BJ (cell line): ENCODE measurements around the gene LRP5. TPM values are rescaled to one million over a fixed set of nuclear protein-coding genes. Genes with fewer than 3 reads are reported as not detected.

Experiments used
- CTCF ChIA-PET: fragments of 350-600 bp; formaldehyde crosslinking; extraction: SDS; loops from one replicate; lab custom pipeline; 2021; ENCODE audit warnings: antibody characterized with exemption, inconsistent platforms; lab: Yijun Ruan, JAX
- POLR2A ChIA-PET: fragments of 300-600 bp; sonication (Branson Sonifier 250); formaldehyde crosslinking; extraction: SDS; loops from one replicate; lab custom pipeline; 2021; ENCODE audit warnings: antibody characterized with exemption; lab: Charles Lee
- DNase-seq: peaks from one replicate; pipeline ENCODE4 v3.0.0-alpha.2; 2011; ENCODE audit warnings: low read depth
- H3K27me3 ChIP-seq: 2 replicates; pipeline ENCODE4 v1.6.0; 2011; ENCODE audit warnings: low read length; ENCODE audit not compliant: control insufficient read depth, insufficient read depth
- H3K36me3 ChIP-seq: 2 replicates; pipeline ENCODE4 v1.5.1; 2011; ENCODE audit warnings: low read length; ENCODE audit not compliant: control insufficient read depth, insufficient read depth
- H3K4me3 ChIP-seq: 2 replicates; pipeline ENCODE4 v1.5.1; 2011; ENCODE audit warnings: low read depth, mild to moderate bottlenecking, control low read depth, low read length
- CTCF ChIP-seq: IDR thresholded peaks from 2 replicates; pipeline ENCODE4 v1.5.1; 2011; ENCODE audit warnings: low read depth, mild to moderate bottlenecking, control low read depth, inconsistent platforms, low read length, moderate library complexity; ENCODE audit not compliant: insufficient read depth
- polyA plus RNA-seq: library from polyadenylated mRNA; depleted of rRNA; stranded (reverse); fragments of >200 nt; gene quantifications from 2 replicates; pipeline ENCODE4 v1.2.3, GENCODE V29; 2011

LRP5 gene
- polyA plus RNA-seq, 1 experiment, result 11.5 TPM

- CTCF ChIA-PET, result no interaction called here
Measured at GRCh38 chr11:68362801-68363379, 50.5 kb downstream of the LRP5 start.

GRCh38 chr11:68363776-68364175 is 51.4 kb downstream of the LRP5 start:
- TF ChIP-seq CTCF, result no peak
- Histone ChIP-seq H3K4me3 (no peak overlapping the region), H3K36me3 (peaks cover 8% of the 10 kb centered on the region), H3K27me3 (no peaks in the 10 kb centered on the region)
- no peak for DNase-seq
- POLR2A ChIA-PET, result interaction anchor here (0.7 kb wide), 1 partner anchor 92 kb away, joined by 3 read pairs; the partner anchor contains the start of gene C11orf24
- CTCF ChIA-PET, result no interaction called here

More at GRCh38 chr11:68362801-68363379, 50.5 kb downstream of the LRP5 start:
- Histone ChIP-seq H3K27me3 (no peaks in the 10 kb centered on the region), H3K36me3 (peaks cover 5% of the 10 kb centered on the region), H3K4me3 (no peak overlapping the region)
- no peak for TF ChIP-seq CTCF
- POLR2A ChIA-PET, result no interaction called here
- no peak for DNase-seq

- ChIA-PET CTCF (no interaction called here), POLR2A (no interaction called here)
- no peak for TF ChIP-seq CTCF
- DNase-seq, result no peak
- no peak overlapping the region for H3K4me3 ChIP-seq
- peaks cover 8% of the 10 kb centered on the region for H3K36me3 ChIP-seq
- no peaks in the 10 kb centered on the region for H3K27me3 ChIP-seq
Measured at GRCh38 chr11:68364581-68364980, 52.2 kb downstream of the LRP5 start.

- ChIA-PET CTCF (no interaction called here), POLR2A (no interaction called here)
- no peak for DNase-seq
- no peak for TF ChIP-seq CTCF
- Histone ChIP-seq H3K27me3 (no peaks in the 10 kb centered on the region), H3K36me3 (peaks cover 8% of the 10 kb centered on the region), H3K4me3 (no peak overlapping the region)
Measured at GRCh38 chr11:68365943-68366435, 53.6 kb downstream of the LRP5 start.

- Histone ChIP-seq H3K27me3 (no peaks in the 10 kb centered on the region), H3K4me3 (no peak overlapping the region), H3K36me3 (peaks cover 8% of the 10 kb centered on the region)
- CTCF ChIA-PET, result interaction anchor here (1.9 kb wide), 1 partner anchor 9 kb away, joined by 5 read pairs; no protein-coding TSS in a partner anchor
- no peak for DNase-seq
- POLR2A ChIA-PET, result no interaction called here
- no peak for TF ChIP-seq CTCF
Measured at GRCh38 chr11:68367252-68367651, 54.9 kb downstream of the LRP5 start.
